ENCODE data around the gene KIF25.

The KIF25 gene

GRCh38 chr6:168039301-168039700 is 41.8 kb downstream of the KIF25 start:
- DNase-seq = no peak

- no peak for DNase-seq
Observed at GRCh38 chr6:168039849-168040248, 42.4 kb downstream of the KIF25 start.

GRCh38 chr6:168040856-168041496 is 43.5 kb downstream of the KIF25 start:
- DNase-seq = no peak

- no peak for DNase-seq
Observed at GRCh38 chr6:168041928-168042327, 44.5 kb downstream of the KIF25 start.

- no peak for DNase-seq
Observed at GRCh38 chr6:168042426-168043192, 45.1 kb downstream of the KIF25 start.

- no peak for DNase-seq
Observed at GRCh38 chr6:168043193-168043847, 45.8 kb downstream of the KIF25 start.

- DNase-seq = no peak
Observed at GRCh38 chr6:168043848-168044415, 46.5 kb downstream of the KIF25 start.

GRCh38 chr6:168044521-168045130 is 47.2 kb downstream of the KIF25 start:
- DNase-seq = no peak

GRCh38 chr6:168045141-168045691 is 47.7 kb downstream of the KIF25 start:
- DNase-seq = no peak

- DNase-seq = no peak
Observed at GRCh38 chr6:168045706-168046620, 48.5 kb downstream of the KIF25 start.

GRCh38 chr6:168046696-168047095 is 49.2 kb downstream of the KIF25 start:
- no peak for DNase-seq

GRCh38 chr6:168047841-168048723 is 50.6 kb downstream of the KIF25 start:
- no peak for DNase-seq

- DNase-seq = no peak
Observed at GRCh38 chr6:168048724-168049025, 51.2 kb downstream of the KIF25 start.

GRCh38 chr6:168049277-168049676 is 51.8 kb downstream of the KIF25 start:
- peak; percentile 10 for DNase-seq

- peak; percentile 16 for DNase-seq
Observed at GRCh38 chr6:168049706-168050224, 52.3 kb downstream of the KIF25 start.

GRCh38 chr6:168050225-168050880 is 52.9 kb downstream of the KIF25 start:
- no peak for DNase-seq

- DNase-seq = no peak
Observed at GRCh38 chr6:168050881-168051586, 53.6 kb downstream of the KIF25 start.

- DNase-seq = no peak
Observed at GRCh38 chr6:168051648-168052047, 54.2 kb downstream of the KIF25 start.

GRCh38 chr6:168052291-168052891 is 54.9 kb downstream of the KIF25 start:
- no peak for DNase-seq

Measured in left hindlimb (tissue), 1 donor.